Cardiac muscle cell (in vitro differentiated cells and primary cell): ENCODE results near the gene SMC3. TPM values are rescaled to one million over a fixed set of nuclear protein-coding genes. Genes with fewer than 3 reads are reported as not detected.

Experiments
- DNase-seq, 2 donors: peaks; one replicate each; pipeline versions ENCODE4 v3.0.0 to v3.0.0-alpha.2; 2010 to 2017; ENCODE audit warnings: low read depth in 1 of 2, low spot score in 1 of 2
- H3K27ac ChIP-seq: fragments of 200-600 bp; sonication (generic); 2 replicates; pipeline ENCODE4 v1.5.1; 2016
- H3K27me3 ChIP-seq: fragments of 200-600 bp; sonication (generic); 2 replicates; pipeline ENCODE4 v1.6.0; 2016; ENCODE audit warnings: control low read depth
- H3K36me3 ChIP-seq: fragments of 200-600 bp; sonication (generic); 2 replicates; pipeline ENCODE4 v1.5.1; 2016; ENCODE audit warnings: control low read depth
- H3K4me1 ChIP-seq: fragments of 200-600 bp; sonication (generic); 2 replicates; pipeline ENCODE4 v1.8.1; 2017; ENCODE audit warnings: low read depth, mild to moderate bottlenecking, mixed run types
- H3K4me3 ChIP-seq: fragments of 200-600 bp; sonication (generic); 2 replicates; pipeline ENCODE4 v1.5.1; 2016; ENCODE audit warnings: mild to moderate bottlenecking
- H3K9me3 ChIP-seq: fragments of 200-600 bp; sonication (generic); 2 replicates; pipeline ENCODE4 v1.5.1; 2017; ENCODE audit warnings: low read depth, mild to moderate bottlenecking, control low read depth
- CTCF ChIP-seq: IDR thresholded peaks from 2 replicates; pipeline ENCODE4 v1.5.1; 2012; ENCODE audit warnings: low read depth, mild to moderate bottlenecking, low read length
- polyA plus RNA-seq: library from polyadenylated mRNA; unstranded; fragments of >200 nt; fragmentation: Nextera tagmentation; extraction: Ambion mirVana; gene quantifications from 2 replicates; pipeline ENCODE4 v1.2.1, GENCODE V29; 2016
- total RNA-seq: library from RNA; depleted of rRNA; stranded (reverse); fragments of >200 nt; gene quantifications from 2 replicates; pipeline ENCODE4 v1.2.3, GENCODE V29; 2016

SMC3 gene
- total and polyA plus RNA-seq, 2 experiments from 2014 or later: 40.7 to 81.5 TPM

- peak in 1 of 2 donors; percentile 32 for DNase-seq
- H3K27ac ChIP-seq: peak overlapping the region; percentile 86
- H3K27me3 ChIP-seq: no peaks in the 10 kb centered on the region
- peaks cover 59% of the 10 kb centered on the region for H3K4me1 ChIP-seq
- H3K4me3 ChIP-seq: peak overlapping the region; percentile 93
- no peak for TF ChIP-seq CTCF
- no peaks in the 10 kb centered on the region for H3K36me3 ChIP-seq
- H3K9me3 ChIP-seq: no peaks in the 10 kb centered on the region
These were observed 77.3 kb downstream of the SMC3 start for GRCh38 chr10:110644598-110645462.

GRCh38 chr10:110646417-110647135, 79.1 kb downstream of the SMC3 start:
- DNase-seq: no peak
- Histone ChIP-seq H3K27ac (no peak overlapping the region), H3K9me3 (no peaks in the 10 kb centered on the region), H3K27me3 (no peaks in the 10 kb centered on the region), H3K4me3 (peak overlapping the region; percentile 12), H3K36me3 (no peaks in the 10 kb centered on the region), H3K4me1 (peaks cover 66% of the 10 kb centered on the region)
- no peak for TF ChIP-seq CTCF

- Histone ChIP-seq H3K4me3 (no peak overlapping the region), H3K36me3 (no peaks in the 10 kb centered on the region), H3K4me1 (peaks cover 62% of the 10 kb centered on the region), H3K9me3 (no peaks in the 10 kb centered on the region), H3K27ac (no peak overlapping the region), H3K27me3 (no peaks in the 10 kb centered on the region)
- DNase-seq: no peak
- no peak for TF ChIP-seq CTCF
These were observed 79.6 kb downstream of the SMC3 start for GRCh38 chr10:110647136-110647430.

- no peak overlapping the region for H3K4me3 ChIP-seq
- no peaks in the 10 kb centered on the region for H3K9me3 ChIP-seq
- H3K36me3 ChIP-seq: no peaks in the 10 kb centered on the region
- no peak for TF ChIP-seq CTCF
- DNase-seq: no peak
- no peaks in the 10 kb centered on the region for H3K27me3 ChIP-seq
- no peak overlapping the region for H3K27ac ChIP-seq
- H3K4me1 ChIP-seq: peaks cover 53% of the 10 kb centered on the region
These were observed 81.3 kb downstream of the SMC3 start for GRCh38 chr10:110648692-110649346.

GRCh38 chr10:110649347-110650264, 82.1 kb downstream of the SMC3 start:
- DNase-seq: no peak
- Histone ChIP-seq H3K36me3 (no peaks in the 10 kb centered on the region), H3K27me3 (no peaks in the 10 kb centered on the region), H3K4me1 (peaks cover 53% of the 10 kb centered on the region), H3K27ac (no peak overlapping the region), H3K4me3 (no peak overlapping the region), H3K9me3 (no peaks in the 10 kb centered on the region)
- TF ChIP-seq CTCF: no peak
